Stimulated activated CD4-positive, alpha-beta T cell treated with anti-CD3 and anti-CD28 coated beads, Interleukin-2, amount 100 ng/mL, for 48 hours (primary cell): ENCODE data around the gene TMEM9B.

ENCODE experiments used
- DNase-seq, 2 donors: peaks; one replicate each; pipeline ENCODE4 v3.0.0-alpha.2; 2020

TMEM9B gene

GRCh38 chr11:8928981-8929615, 35.1 kb downstream of the TMEM9B start:
- DNase-seq = no peak

- no peak for DNase-seq
These were observed 36.0 kb downstream of the TMEM9B start for GRCh38 chr11:8928205-8928604.

DNA sequence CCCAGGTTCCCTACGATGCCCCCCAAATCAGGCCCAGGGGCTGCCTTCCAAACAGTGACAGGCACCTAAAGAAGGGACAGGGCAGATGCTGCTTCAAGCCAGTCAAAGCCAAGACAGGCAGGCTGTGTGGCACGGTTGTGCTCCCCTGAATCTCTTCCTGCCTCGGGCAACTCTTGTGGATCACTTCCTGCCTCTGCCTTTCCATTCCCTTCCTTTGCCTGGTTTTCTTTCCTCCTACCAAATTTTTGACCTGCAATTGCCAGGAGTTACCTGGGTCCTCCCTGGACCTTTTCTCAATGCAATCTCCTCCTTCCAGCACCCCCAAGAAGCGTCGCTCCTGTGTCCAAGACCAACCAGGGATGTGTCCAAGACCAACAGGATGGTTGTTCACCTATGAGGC, 37.0 kb downstream of the TMEM9B start:
- DNase-seq = no peak

DNA sequence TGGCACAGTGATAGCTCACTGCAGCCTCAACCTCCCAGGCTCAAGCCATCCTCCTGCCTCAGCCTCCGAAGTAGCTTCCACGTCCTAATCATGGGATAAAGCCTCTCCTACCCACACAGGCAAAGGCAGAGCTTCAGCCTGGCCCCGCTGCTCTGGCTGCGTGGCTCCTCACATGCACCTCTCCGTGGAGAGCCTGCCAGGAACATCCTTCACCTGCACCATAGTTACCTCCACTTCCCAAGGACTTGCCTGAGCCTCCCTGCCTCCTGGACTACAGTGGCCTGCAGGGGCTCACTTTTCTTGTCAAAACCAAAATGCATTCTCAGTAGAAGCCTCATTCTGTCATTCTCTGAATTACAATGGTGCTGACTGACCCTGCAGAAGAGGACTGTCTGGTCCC, 38.0 kb downstream of the TMEM9B start:
- no peak for DNase-seq

DNA sequence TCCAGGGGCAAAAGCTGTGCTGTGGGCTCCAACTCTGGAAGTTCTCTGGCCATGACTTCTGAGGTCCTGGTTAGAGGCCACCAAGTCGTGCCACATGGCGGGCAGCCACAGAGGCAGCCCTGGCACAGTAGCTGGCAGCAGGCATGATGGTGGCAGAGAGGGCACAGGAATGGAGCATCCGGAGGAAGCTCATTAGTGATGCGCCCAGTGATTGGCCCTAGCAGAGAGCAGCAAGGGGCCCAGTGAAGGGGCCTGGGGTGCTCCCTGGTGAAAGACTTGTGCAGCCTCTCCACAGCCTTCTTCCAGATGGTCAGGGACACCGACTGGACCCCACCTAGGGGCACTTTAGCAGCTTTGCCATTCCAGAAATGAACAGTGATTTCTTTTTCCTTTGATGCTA, 38.5 kb downstream of the TMEM9B start:
- DNase-seq = no peak

DNA sequence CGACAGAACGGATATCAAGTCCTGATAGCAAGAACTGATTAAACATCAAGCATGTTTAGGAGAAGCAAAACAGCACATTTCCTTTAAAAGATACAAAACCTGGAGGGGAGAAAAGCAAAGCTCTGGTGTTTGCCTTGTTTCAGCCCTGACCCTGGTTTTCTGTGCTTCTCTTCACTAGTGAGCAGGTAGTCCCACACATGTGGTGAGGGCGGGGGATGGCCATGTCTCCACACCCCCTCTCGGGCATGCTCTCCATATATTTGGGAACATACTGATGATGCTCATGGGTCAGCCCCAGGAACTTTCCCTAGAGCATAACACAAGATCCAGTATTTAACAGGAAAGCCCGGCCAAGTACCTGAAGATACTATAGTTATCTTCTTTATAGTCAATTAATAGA, 41.6 kb downstream of the TMEM9B start:
- no peak for DNase-seq

GRCh38 chr11:8917157-8917825, 47.0 kb downstream of the TMEM9B start:
- DNase-seq = no peak

DNA sequence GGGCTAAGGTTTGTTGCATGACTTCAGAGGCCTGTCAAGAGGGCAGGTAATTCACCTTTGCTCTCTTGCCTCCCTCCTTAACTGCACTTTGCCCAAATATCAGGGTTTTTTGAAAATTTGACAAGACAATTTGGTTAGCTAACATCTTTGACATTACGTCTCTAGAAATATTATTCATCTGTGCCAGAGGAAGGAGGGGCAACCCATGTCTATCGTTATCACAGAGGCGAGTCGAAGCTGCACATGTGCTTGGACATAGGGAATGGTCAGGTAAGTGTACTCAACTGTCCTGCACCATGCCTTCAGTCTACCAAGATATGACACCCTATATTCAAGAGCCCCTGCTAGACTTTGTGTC, 49.6 kb downstream of the TMEM9B start:
- no peak for DNase-seq

GRCh38 chr11:8913961-8914660, 50.1 kb downstream of the TMEM9B start:
- DNase-seq = peak; percentile 25 to 35

- DNase-seq = peak; percentile 76 to 84
These were observed 53.0 kb downstream of the TMEM9B start, which contains the start of gene AKIP1 for GRCh38 chr11:8911029-8911823. AKIP1 (plus strand) TSS chr11:8911189; CDS start chr11:8911450, 261 bp downstream.

GRCh38 chr11:8910649-8911026, 53.6 kb downstream of the TMEM9B start:
- DNase-seq = no peak

- DNase-seq = no peak
These were observed 56.1 kb downstream of the TMEM9B start for GRCh38 chr11:8908099-8908498.

DNA sequence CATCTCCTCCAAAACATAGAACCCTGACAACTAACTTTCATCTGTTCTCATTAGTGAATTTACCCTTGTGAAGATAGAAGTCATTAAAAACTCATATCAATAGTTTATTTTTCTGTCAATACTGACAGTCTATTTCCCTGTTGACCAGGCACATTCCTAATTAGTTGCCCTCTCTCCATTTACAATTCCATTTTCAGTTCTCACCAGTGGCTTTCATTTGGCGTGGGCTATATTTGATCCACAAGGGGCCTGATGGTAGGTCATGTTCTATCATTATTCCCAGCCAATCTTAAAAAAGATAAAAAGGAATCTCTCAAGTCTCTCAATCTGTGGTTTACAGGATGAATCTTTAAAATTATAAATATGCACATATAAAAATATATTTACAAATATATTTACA, 57.1 kb downstream of the TMEM9B start:
- no peak for DNase-seq

- DNase-seq = no peak
These were observed 58.6 kb downstream of the TMEM9B start for GRCh38 chr11:8905528-8906165.

GRCh38 chr11:8899119-8899753, 65.0 kb downstream of the TMEM9B start:
- DNase-seq = no peak
